Heart left ventricle (tissue), 16 donors: ENCODE measurements around the gene EPN2. TPM values are rescaled to one million over a fixed set of nuclear protein-coding genes. Genes with fewer than 3 reads are reported as not detected.
A peak's percentile ranks its signal among the peaks of the same experiment; 100 is the strongest.

ENCODE experiments used
- ATAC-seq, 4 donors: fragments of 200-7000 bp; cut with Tn5 transposase; one replicate each; pipeline ENCODE4 v1.9.1; 2020 to 2022; ENCODE audit warnings: moderate library complexity in 4 of 4, mild to moderate bottlenecking in 3 of 4, moderate number of reproducible peaks in 1 of 4
- DNase-seq, 5 donors: peaks; one replicate each; pipeline ENCODE4 v3.0.0-alpha.2; 2020
- H3K27ac ChIP-seq, 12 donors: fragments of 200-600 bp; sonication (generic) in 4 of 12; one replicate each; pipeline versions ENCODE4 v1.5.0 to v1.8.0; 2016 to 2022; ENCODE audit warnings: mild to moderate bottlenecking in 2 of 12
- H3K27me3 ChIP-seq, 9 donors: fragments of 200-600 bp; sonication (generic) in 2 of 9; one replicate each; pipeline versions ENCODE4 v1.5.1 to v1.8.0; 2016 to 2022; ENCODE audit warnings: mild to moderate bottlenecking in 3 of 9
- H3K36me3 ChIP-seq, 9 donors: fragments of 200-600 bp; sonication (generic) in 2 of 9; one replicate each; pipeline versions ENCODE4 v1.5.0 to v1.8.0; 2018 to 2022; ENCODE audit warnings: mild to moderate bottlenecking in 2 of 9
- H3K4me1 ChIP-seq, 12 donors: fragments of 200-600 bp; sonication (generic) in 4 of 12; one replicate each; pipeline versions ENCODE4 v1.5.0 to v1.8.0; 2016 to 2022; ENCODE audit warnings: mild to moderate bottlenecking in 3 of 12
- H3K4me3 ChIP-seq, 12 donors: fragments of 200-600 bp; sonication (generic) in 4 of 12; one replicate each; pipeline versions ENCODE4 v1.5.0 to v1.8.0; 2017 to 2022; ENCODE audit warnings: mild to moderate bottlenecking in 9 of 12, moderate library complexity in 4 of 12
- H3K9me3 ChIP-seq, 12 donors: fragments of 200-600 bp; sonication (generic) in 4 of 12; one replicate each; pipeline versions ENCODE4 v1.5.0 to v1.8.0; 2016 to 2022; ENCODE audit warnings: mild to moderate bottlenecking in 1 of 12
- CTCF ChIP-seq, 12 donors: fragments of 200-600 bp; sonication (generic) in 4 of 12; IDR thresholded peaks; one replicate each; pipeline versions ENCODE4 v1.5.0 to v1.8.0; 2018 to 2022; ENCODE audit warnings: antibody characterized with exemption in 12 of 12, mild to moderate bottlenecking in 5 of 12
- POLR2A ChIP-seq, 2 donors: fragments of 450-650 bp; IDR thresholded peaks; one replicate each; pipeline ENCODE4 v1.6.1; 2017; ENCODE audit warnings: antibody characterized with exemption in 2 of 2, mild to moderate bottlenecking in 2 of 2, moderate library complexity in 2 of 2
- WGBS, 4 donors: extraction: QIAGEN DNeasy Blood & Tissue Kit in 2 of 4; methylation state at CpG; one replicate each; pipeline versions ENCODE4 v1.1.5 to v1.1.7; 2013 to 2018; 5-methylcytosine and 5-hydroxymethylcytosine counted together
- intact Hi-C, 10 donors: fragments of 100-400 bp; cut with DNase I; formaldehyde crosslinking; loops; one replicate each; pipeline versions ENCODE4 v1.11.1 to v1.14.2; 2022
- polyA plus RNA-seq, 2 donors: library from polyadenylated mRNA; stranded (reverse); fragments of 200-250 nt; gene quantifications; one replicate each; pipeline ENCODE4 v1.2.3, GENCODE V29; 2013
- total RNA-seq, 9 donors: library from RNA; depleted of rRNA in 2 of 9; stranded (reverse); fragments of >200 nt in 2 of 9; fragmentation: NEBNext Ultra II Directional in 3 of 9; extraction: Animal tissue kit (Norgen Biotek cat#: 25700) in 3 of 9; gene quantifications; one replicate each; pipeline versions ENCODE4 v1.1.0 to v1.2.4, GENCODE V29; 2016 to 2023
- donor health status: ischemic (EF 13 %, LVEDD 7.1; RV severe dilation, severe dysfunction).
- donor health status: healthy with polysubstance abuse.
- donor health status: DM: no; HTN: yes; CAD: no.
- donor health status: DM: no; HTN: no; CAD: no.
- donor health status: ischemic (EF 25% LVEDD 6.9; RV normal size, moderate dysfunction).
- donor health status: ischemic (EF 25% LVEDD 5.7; RV mildly dilated, moderate dysfunction).
- donor health status: healthy.
- donor health status: DM: yes; HTN: yes; CAD: no.
- donor health status: ischemic (EF 35%, LVEDD 5.7; RV mildly dilated, moderate dysfunction).
- donor health status: nonischemic (EF 11% LVEDD 7.7; RV severe dilation, severe dysfunction).
- donor health status: DM: yes; HTN: yes; CAD: no.
- donor health status: PGD.
- donor health status: ischemic (EF 29% LVEDD 5.4; RV normal size, mild dysfunction).
- donor health status: nonischemic (EF 23%, LVEDD 6.1; RV moderate dilation, normal function).

Gene EPN2
- total and polyA plus RNA-seq, 11 donors: 26.4 to 114 (median 72.0) TPM

GRCh38 chr17:19296786-19297778 lies 59.9 kb downstream of the EPN2 start:
- 70 to 77% (median 73%) methylated on average over 11 of the region's 11 CpGs for WGBS, 4 donors
- TF ChIP-seq POLR2A (IDR thresholded peaks at IDR 0.05) (no peak), CTCF (IDR thresholded peaks at IDR 0.05) (no peak)
- Histone ChIP-seq H3K4me1 (peaks cover 3 to 70% (median 41%) of the 10 kb centered on the region in 12 donors), H3K27me3 (peaks cover 0 to 32% (median 0%) of the 10 kb centered on the region in 9 donors), H3K27ac (peak overlapping the region in 1 of 12 donors; percentile 15), H3K4me3 (no peak overlapping the region), H3K9me3 (no peaks in the 10 kb centered on the region), H3K36me3 (peaks cover 0 to 7% (median 0%) of the 10 kb centered on the region in 9 donors)
- intact Hi-C loops: no loop called here
- peak in 3 of 4 donors; percentile 12 to 25 (median 14) for ATAC-seq
- no peak for DNase-seq

- Histone ChIP-seq H3K4me1 (peaks cover 9 to 84% (median 56%) of the 10 kb centered on the region in 12 donors), H3K27me3 (peaks cover 0 to 35% (median 0%) of the 10 kb centered on the region in 9 donors), H3K36me3 (peaks cover 0 to 7% (median 0%) of the 10 kb centered on the region in 9 donors), H3K4me3 (no peak overlapping the region), H3K9me3 (no peaks in the 10 kb centered on the region), H3K27ac (peak overlapping the region in 3 of 12 donors; percentile 5 to 42 (median 11))
- WGBS, 4 donors: 53 to 72% (median 59%) methylated on average over 6 of the region's 6 CpGs
- TF ChIP-seq CTCF (IDR thresholded peaks at IDR 0.05) (no peak), POLR2A (IDR thresholded peaks at IDR 0.05) (no peak)
- peak in 1 of 4 donors; percentile 3 for ATAC-seq
- intact Hi-C loops: no loop called here
- DNase-seq: no peak
Measured at GRCh38 chr17:19298569-19299213, 61.5 kb downstream of the EPN2 start.

- Histone ChIP-seq H3K4me3 (no peak overlapping the region), H3K9me3 (no peaks in the 10 kb centered on the region), H3K27ac (peak overlapping the region in 3 of 12 donors; percentile 21 to 42 (median 32)), H3K4me1 (peaks cover 9 to 90% (median 62%) of the 10 kb centered on the region in 12 donors), H3K27me3 (peaks cover 0 to 35% (median 0%) of the 10 kb centered on the region in 9 donors), H3K36me3 (peaks cover 0 to 7% (median 0%) of the 10 kb centered on the region in 9 donors)
- intact Hi-C loops: no loop called here
- DNase-seq (no peak), ATAC-seq (no peak)
- no peak for TF ChIP-seq CTCF (IDR thresholded peaks at IDR 0.05)
- no peak for TF ChIP-seq POLR2A (IDR thresholded peaks at IDR 0.05)
- 54 to 83% (median 79%) methylated on average over 4 of the region's 4 CpGs for WGBS, 4 donors
Measured at GRCh38 chr17:19299214-19299747, 62.1 kb downstream of the EPN2 start.
